Skeletal muscle tissue (tissue), 4 donors: ENCODE measurements around the gene GNG7. TPM values are rescaled to one million over a fixed set of nuclear protein-coding genes. Genes with fewer than 3 reads are reported as not detected.
"Not testable (repeated sequence)": the region's sequence is repeated elsewhere in the genome, so short reads cannot be mapped to it uniquely, and the experiment has no call there.

Source experiments
- H3K27ac ChIP-seq: one replicate; pipeline ENCODE4 v1.7.0; 2013; ENCODE audit warnings: mild to moderate bottlenecking, low read depth, low read length, inconsistent platforms
- H3K27me3 ChIP-seq, 3 donors: one replicate each; pipeline ENCODE4 v1.7.0; 2013; ENCODE audit warnings: low read length in 3 of 3; ENCODE audit not compliant: control insufficient read depth in 3 of 3, insufficient read depth in 3 of 3
- H3K36me3 ChIP-seq, 3 donors: one replicate each; pipeline ENCODE4 v1.7.0; 2013; ENCODE audit warnings: low read length in 3 of 3; ENCODE audit not compliant: control insufficient read depth in 3 of 3, insufficient read depth in 3 of 3
- H3K4me1 ChIP-seq, 3 donors: one replicate each; pipeline ENCODE4 v1.7.0; 2013; ENCODE audit warnings: low read length in 3 of 3, mild to moderate bottlenecking in 3 of 3; ENCODE audit not compliant: control insufficient read depth in 3 of 3, insufficient read depth in 3 of 3
- H3K4me3 ChIP-seq, 3 donors: one replicate each; pipeline ENCODE4 v1.7.0; 2013; ENCODE audit warnings: low read length in 3 of 3
- H3K9ac ChIP-seq, 3 donors: one replicate each; pipeline ENCODE4 v1.7.0; 2013; ENCODE audit warnings: low read length in 3 of 3, mild to moderate bottlenecking in 3 of 3, moderate library complexity in 2 of 3, low read depth in 1 of 3
- H3K9me3 ChIP-seq, 3 donors: one replicate each; pipeline ENCODE4 v1.7.0; 2013; ENCODE audit warnings: low read length in 3 of 3; ENCODE audit not compliant: control insufficient read depth in 3 of 3
- total RNA-seq: library from RNA; depleted of rRNA; stranded (reverse); fragments of >200 nt; gene quantifications from one replicate; pipeline ENCODE4 v1.2.3, GENCODE V29; 2014
- donor health status: Osteomylitis.

GNG7 gene
- total RNA-seq, 1 donor from 2014 or later = 1.6 TPM

DNA sequence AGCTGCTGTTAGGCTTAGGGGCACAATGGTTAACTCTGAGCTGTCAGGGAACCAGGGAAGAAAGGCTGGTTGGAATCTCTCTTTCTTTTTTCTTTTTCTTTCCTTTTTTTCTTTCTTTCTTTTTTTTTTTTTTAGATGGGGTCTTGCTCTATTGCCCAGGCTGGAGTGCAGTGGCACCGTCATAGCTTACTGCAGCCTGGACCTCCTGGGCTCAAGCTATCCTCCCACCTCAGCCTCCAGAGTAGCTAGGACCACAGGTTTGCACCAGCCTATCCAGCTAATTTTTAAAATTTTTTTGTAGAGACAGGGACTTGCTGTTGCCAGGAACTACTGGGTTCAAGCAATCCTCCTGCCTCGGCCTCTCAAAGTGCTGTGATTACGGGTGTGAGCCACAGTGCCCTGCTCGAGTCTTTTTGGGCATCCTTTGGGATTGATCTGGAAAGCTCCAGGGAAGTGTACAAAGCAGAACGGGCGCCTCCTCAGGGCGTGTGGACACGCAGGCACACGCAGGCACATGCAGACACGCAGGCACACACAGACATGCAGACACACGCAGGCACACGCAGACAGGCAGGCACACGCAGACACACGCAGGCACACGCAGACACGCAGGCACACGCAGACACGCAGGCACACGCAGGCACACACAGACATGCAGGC, 127.4 kb downstream of the GNG7 start:
- H3K9ac ChIP-seq = no peak overlapping the region
- no peaks in the 10 kb centered on the region for H3K27me3 ChIP-seq
- no peaks in the 10 kb centered on the region for H3K9me3 ChIP-seq
- H3K36me3 ChIP-seq = no peaks in the 10 kb centered on the region
- H3K27ac ChIP-seq = peak overlapping the region; percentile 12
- H3K4me1 ChIP-seq = peaks cover 19 to 34% (median 33%) of the 10 kb centered on the region in 3 donors
- H3K4me3 ChIP-seq = no peak overlapping the region

DNA sequence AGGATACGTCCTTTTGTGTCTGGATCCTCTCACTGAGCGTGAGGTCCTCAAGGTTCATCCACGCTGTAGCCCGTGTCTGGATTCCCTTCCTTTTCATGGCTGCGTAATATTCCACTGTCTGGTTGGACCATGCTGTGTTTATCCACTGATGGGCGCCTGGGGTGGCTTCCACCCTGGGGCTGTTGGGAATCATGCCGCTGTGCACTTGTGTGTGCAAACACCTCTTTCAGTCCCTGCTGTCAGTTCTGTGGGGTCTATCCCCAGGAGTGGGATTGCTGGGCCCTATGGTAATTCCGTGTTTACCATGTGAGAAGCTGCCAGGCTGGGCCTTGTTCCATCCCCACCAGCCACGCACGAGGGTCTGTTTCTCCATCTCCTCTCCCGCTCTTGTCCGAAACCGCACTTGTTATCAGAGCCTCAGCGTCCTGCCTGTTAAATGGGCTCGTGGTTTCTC, 128.0 kb downstream of the GNG7 start:
- H3K4me3 ChIP-seq = no peak overlapping the region

DNA sequence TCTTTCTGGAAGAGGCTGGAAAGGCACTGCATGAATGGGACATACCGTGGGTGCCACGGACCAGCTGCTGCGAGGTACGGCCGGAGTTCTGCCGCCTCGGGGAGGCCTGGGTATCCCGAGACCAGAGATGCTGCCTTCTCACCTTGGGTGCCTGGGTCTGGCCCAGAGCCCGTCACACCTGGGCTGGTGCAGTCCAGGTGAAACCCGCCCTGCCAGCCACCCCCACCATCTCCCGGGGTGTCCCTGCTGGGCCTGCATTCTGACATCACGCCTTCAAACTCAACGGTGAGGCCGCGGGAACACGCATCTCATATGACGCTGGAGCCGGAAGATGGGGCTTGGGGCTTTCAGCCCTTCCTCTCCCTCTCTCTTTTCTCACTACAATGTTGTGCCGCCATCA, 128.6 kb downstream of the GNG7 start:
- no peak overlapping the region for H3K9ac ChIP-seq
- no peak overlapping the region for H3K27ac ChIP-seq
- no peak overlapping the region for H3K4me3 ChIP-seq
- peaks cover 11 to 24% (median 23%) of the 10 kb centered on the region in 3 donors for H3K4me1 ChIP-seq
- no peaks in the 10 kb centered on the region for H3K9me3 ChIP-seq
- no peaks in the 10 kb centered on the region for H3K36me3 ChIP-seq
- H3K27me3 ChIP-seq = no peaks in the 10 kb centered on the region

More for the DNA sequence above, 128.0 kb downstream of the GNG7 start:
- H3K4me1 ChIP-seq = peaks cover 15 to 29% (median 28%) of the 10 kb centered on the region in 3 donors
- no peaks in the 10 kb centered on the region for H3K36me3 ChIP-seq
- no peaks in the 10 kb centered on the region for H3K9me3 ChIP-seq
- no peak overlapping the region for H3K9ac ChIP-seq
- H3K27me3 ChIP-seq = no peaks in the 10 kb centered on the region
- H3K27ac ChIP-seq = no peak overlapping the region

DNA sequence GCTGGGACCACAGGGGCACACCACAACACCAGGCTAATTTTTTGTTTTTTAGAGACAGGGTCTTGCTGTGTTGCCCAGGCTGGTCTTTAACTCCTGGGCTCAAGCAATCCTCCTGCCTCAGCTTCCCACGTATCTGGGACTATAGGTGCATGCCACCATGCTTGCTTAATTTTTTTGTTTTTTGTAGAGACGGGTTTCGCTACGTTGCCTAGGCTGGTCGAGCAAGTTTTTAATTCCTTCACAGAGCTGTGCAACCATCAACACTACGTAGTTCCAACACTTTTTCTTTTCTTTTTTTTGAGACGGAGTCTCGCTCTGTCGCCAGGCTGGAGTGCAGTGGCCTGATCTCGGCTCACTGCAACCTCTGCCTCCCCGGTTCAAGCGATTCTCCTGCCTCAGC, 130.3 kb downstream of the GNG7 start:
- H3K4me1 ChIP-seq = peaks cover 0 to 21% (median 14%) of the 10 kb centered on the region in 3 donors
- H3K9me3 ChIP-seq, H3K9ac ChIP-seq, H3K36me3 ChIP-seq, H3K4me3 ChIP-seq, H3K27me3 ChIP-seq, H3K27ac ChIP-seq: not testable (repeated sequence)

DNA sequence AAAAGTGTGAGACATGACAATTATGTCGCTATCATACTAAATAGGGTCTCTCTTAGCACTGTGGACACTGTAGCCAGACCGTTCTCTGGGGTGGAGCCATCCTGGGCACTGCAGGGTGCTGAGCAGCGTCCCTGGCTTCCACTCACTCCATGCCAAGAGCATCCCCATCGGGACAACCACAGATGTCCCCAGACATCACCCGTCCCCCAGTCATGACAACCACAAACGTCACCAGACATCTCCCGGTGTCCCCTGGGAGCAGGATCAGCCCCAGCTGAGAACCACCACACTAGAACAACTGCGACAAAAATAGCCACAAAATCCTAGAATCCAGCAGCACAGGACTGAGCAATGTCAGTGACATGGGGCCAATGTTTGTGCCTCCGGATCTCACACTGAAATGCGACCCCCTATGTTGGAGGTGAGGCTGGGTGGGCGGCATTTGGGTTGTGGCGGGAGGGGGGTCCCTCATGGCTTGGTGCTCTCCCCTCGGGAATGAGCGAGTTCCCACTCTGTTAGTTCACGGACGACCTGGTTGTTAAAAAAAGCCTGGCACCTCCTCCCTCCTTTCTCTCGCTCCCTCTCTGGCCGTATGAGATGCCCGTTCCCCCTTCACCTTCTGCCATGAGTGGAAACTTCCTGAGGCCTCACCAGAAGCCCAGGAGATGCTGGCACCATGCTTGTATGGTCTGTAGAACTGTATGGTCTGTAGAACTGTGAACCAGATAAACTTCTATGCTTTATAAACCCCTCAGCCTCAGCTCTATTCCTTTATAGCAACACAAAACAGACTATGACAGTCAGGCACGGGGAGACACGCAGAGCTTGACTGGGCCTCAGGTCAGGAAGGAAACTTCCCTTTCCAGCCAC, 132.7 kb downstream of the GNG7 start:
- no peak overlapping the region for H3K27ac ChIP-seq

DNA sequence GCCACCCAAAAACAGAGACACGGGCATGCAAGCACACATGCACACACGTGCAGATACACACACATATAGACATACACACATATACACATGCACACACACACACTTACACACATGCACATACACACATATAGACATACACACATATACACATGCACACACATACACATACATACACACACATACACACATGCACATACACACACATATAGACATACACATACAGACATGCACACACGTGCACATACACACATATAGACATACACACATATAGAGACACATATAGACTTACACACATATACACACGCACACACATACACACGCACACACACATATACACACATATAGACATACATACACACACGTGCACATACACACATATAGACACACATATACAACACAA, 134.5 kb downstream of the GNG7 start:
- H3K9ac ChIP-seq = no peak overlapping the region
- no peaks in the 10 kb centered on the region for H3K36me3 ChIP-seq
- peak overlapping the region; percentile 36 for H3K27ac ChIP-seq
- no peaks in the 10 kb centered on the region for H3K27me3 ChIP-seq
- no peaks in the 10 kb centered on the region for H3K9me3 ChIP-seq
- H3K4me3 ChIP-seq = no peak overlapping the region
- peaks cover 0 to 11% (median 4%) of the 10 kb centered on the region in 3 donors for H3K4me1 ChIP-seq

More for the DNA sequence above, 132.7 kb downstream of the GNG7 start:
- Histone ChIP-seq H3K4me3 (no peak overlapping the region), H3K36me3 (no peaks in the 10 kb centered on the region), H3K9ac (no peak overlapping the region), H3K27me3 (no peaks in the 10 kb centered on the region), H3K4me1 (peaks cover 0 to 11% (median 4%) of the 10 kb centered on the region in 3 donors), H3K9me3 (no peaks in the 10 kb centered on the region)

DNA sequence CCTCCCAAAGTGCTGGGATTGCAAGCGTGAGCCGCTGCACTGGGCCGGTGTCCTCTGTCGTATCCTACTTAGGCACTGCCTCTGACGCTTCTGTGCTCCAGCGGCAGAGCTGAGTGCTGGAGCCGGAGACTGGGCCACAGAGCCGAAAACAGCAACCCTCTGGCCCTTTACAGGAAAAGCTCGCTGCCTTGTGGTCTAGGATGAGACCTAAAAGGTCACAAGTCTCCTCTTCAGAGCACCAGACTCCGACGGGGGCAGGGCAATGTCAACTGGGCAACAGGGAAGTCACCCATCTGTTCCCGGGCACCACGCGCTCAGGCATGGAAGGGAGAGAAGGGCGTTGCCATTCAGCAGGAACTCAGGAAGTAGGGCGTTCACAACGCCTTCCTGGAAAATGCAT, 134.9 kb downstream of the GNG7 start:
- Histone ChIP-seq H3K27ac (peak overlapping the region; percentile 36), H3K9me3 (no peaks in the 10 kb centered on the region), H3K4me3 (peak overlapping the region in 1 of 3 donors; percentile 2), H3K9ac (peak overlapping the region in 1 of 3 donors; percentile 34), H3K4me1 (peaks cover 0 to 11% (median 4%) of the 10 kb centered on the region in 3 donors), H3K36me3 (no peaks in the 10 kb centered on the region), H3K27me3 (peaks cover 0 to 1% (median 0%) of the 10 kb centered on the region in 3 donors)

DNA sequence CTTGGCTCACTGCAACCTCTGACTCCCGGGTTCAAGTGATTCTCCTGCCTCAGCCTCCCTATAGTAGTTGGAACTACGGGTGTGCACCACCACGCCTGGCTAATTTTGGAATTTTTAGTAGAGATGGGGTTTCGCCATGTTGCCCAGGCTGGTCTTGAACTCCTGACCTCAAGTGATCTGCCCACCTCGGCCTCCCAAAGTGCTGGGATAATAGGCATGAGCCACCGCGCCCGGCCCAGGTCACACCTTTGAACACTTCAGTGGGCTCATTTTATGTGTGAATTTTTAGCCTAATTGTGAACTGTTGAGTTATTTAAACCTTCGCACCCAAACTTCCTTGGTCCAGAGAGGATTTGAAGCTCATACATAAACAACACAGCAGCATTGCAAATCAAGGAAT, 138.9 kb downstream of the GNG7 start:
- not testable (repeated sequence) for H3K27me3 ChIP-seq, H3K27ac ChIP-seq, H3K9ac ChIP-seq, H3K36me3 ChIP-seq, H3K4me3 ChIP-seq, H3K9me3 ChIP-seq
- H3K4me1 ChIP-seq = peaks cover 0 to 11% (median 4%) of the 10 kb centered on the region in 3 donors

DNA sequence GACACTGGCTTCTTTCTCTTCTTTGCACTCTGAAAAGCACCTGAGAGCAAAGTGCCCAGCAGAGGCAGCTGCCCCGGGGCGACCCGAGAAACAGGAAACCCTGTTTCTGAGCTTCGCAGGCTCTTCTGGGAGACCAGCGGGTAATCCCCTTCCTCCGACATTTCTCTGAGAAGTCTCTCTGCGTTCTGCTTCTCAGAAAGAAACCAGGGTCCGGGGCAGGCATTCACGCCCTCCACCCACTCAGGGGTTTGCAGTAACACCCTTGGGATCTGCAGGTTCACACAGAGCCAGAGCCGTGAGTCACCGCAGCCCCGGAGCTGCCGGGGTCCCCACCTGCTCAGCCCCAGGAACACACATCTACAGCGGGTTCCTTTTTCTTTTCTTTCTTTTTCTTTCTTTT, 140.6 kb downstream of the GNG7 start:
- no peak overlapping the region for H3K4me3 ChIP-seq
- no peak overlapping the region for H3K27ac ChIP-seq
- peaks cover 0 to 2% (median 0%) of the 10 kb centered on the region in 3 donors for H3K4me1 ChIP-seq

DNA sequence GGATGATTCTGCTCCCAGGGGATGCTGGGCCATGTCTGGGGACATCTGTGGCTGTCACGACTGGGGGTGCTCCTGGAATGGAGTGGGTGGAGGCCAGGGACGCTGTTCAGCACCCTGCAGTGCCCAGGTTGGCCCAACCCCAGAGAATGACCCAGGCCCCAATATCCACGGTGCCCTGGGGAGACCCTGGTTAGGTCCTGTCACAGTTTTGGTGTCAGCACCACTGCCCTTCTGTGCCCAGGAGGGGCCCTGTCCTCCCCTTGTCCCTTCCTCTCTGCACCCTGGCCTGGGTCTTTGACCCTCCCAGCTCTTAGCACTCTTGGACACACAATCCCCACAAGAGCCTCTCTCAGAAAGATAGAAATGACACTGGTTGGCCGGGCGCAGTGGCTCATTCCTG, 141.3 kb downstream of the GNG7 start:
- peaks cover 0 to 2% (median 0%) of the 10 kb centered on the region in 3 donors for H3K27me3 ChIP-seq
- no peaks in the 10 kb centered on the region for H3K9me3 ChIP-seq
- H3K36me3 ChIP-seq = no peaks in the 10 kb centered on the region

More for the DNA sequence above, 140.6 kb downstream of the GNG7 start:
- Histone ChIP-seq H3K27me3 (peaks cover 0 to 2% (median 0%) of the 10 kb centered on the region in 3 donors), H3K36me3 (no peaks in the 10 kb centered on the region), H3K9me3 (no peaks in the 10 kb centered on the region), H3K9ac (no peak overlapping the region)

More for the DNA sequence above, 141.3 kb downstream of the GNG7 start:
- Histone ChIP-seq H3K4me1 (peaks cover 0 to 3% (median 0%) of the 10 kb centered on the region in 3 donors), H3K27ac (no peak overlapping the region), H3K9ac (no peak overlapping the region), H3K4me3 (no peak overlapping the region)
